Upper lobe of left lung (tissue), 6 donors: Measurements from ENCODE around the gene MED1. TPM values are rescaled to one million over a fixed set of nuclear protein-coding genes. Genes with fewer than 3 reads are reported as not detected.
"Not testable (repeated sequence)": the region's sequence is repeated elsewhere in the genome, so short reads cannot be mapped to it uniquely, and the experiment has no call there.

Experiments
- ATAC-seq, 2 donors: fragments of 200-7000 bp; cut with Tn5 transposase; one replicate each; pipeline ENCODE4 v1.9.1; 2022; ENCODE audit warnings: mild to moderate bottlenecking in 2 of 2, moderate library complexity in 2 of 2; ENCODE audit not compliant: low FRiP score in 2 of 2
- DNase-seq, 2 donors: peaks; one replicate each; pipeline ENCODE4 v3.0.0-alpha.2; 2019 to 2020
- H3K27ac ChIP-seq, 4 donors: fragments of 200-600 bp; sonication (generic); one replicate each; pipeline ENCODE4 v1.5.1; 2016 to 2019
- H3K27me3 ChIP-seq, 4 donors: fragments of 200-600 bp; sonication (generic); one replicate each; pipeline ENCODE4 v1.5.1; 2017 to 2019
- H3K36me3 ChIP-seq, 4 donors: fragments of 200-600 bp; sonication (generic); one replicate each; pipeline ENCODE4 v1.5.1; 2016 to 2019
- H3K4me1 ChIP-seq, 4 donors: fragments of 200-600 bp; sonication (generic); one replicate each; pipeline ENCODE4 v1.5.1; 2018 to 2019
- H3K4me3 ChIP-seq, 4 donors: fragments of 200-600 bp; sonication (generic); one replicate each; pipeline ENCODE4 v1.5.1; 2017 to 2019; ENCODE audit warnings: mild to moderate bottlenecking in 2 of 4, moderate library complexity in 1 of 4
- H3K9me3 ChIP-seq, 4 donors: fragments of 200-600 bp; sonication (generic); one replicate each; pipeline ENCODE4 v1.5.1; 2018 to 2019
- EP300 ChIP-seq, 4 donors: sonication (generic); formaldehyde crosslinking; IDR thresholded peaks; one replicate each; pipeline ENCODE4 v1.5.1; 2017; ENCODE audit warnings: antibody characterized with exemption in 4 of 4, control low read depth in 2 of 4
- POLR2A ChIP-seq, 4 donors: fragments of 450-650 bp; IDR thresholded peaks; one replicate each; pipeline ENCODE4 v1.5.1; 2016 to 2017; ENCODE audit warnings: antibody characterized with exemption in 4 of 4, mild to moderate bottlenecking in 2 of 4
- POLR2AphosphoS5 ChIP-seq, 2 donors: sonication (generic); formaldehyde crosslinking; IDR thresholded peaks; one replicate each; pipeline ENCODE4 v1.5.1; 2017; ENCODE audit warnings: antibody characterized with exemption in 2 of 2
- WGBS, 2 donors: methylation state at CpG; one replicate each; pipeline ENCODE4 v1.1.5; 2017 to 2018; 5-methylcytosine and 5-hydroxymethylcytosine counted together
- total RNA-seq, 6 donors: library from RNA; depleted of rRNA in 4 of 6; stranded (reverse); fragments of >200 nt in 4 of 6; gene quantifications; one replicate each; pipeline versions ENCODE4 v1.1.0 to v1.2.1, GENCODE V29; 2016 to 2021
- TF ChIP-seq, protein P1 (sequence below), 6 experiments: fragments of 450-650 bp in 4 of 6; fragments of 200-600 bp in 2 of 6; sonication (generic) in 2 of 6; IDR thresholded peaks; one replicate each; pipeline ENCODE4 v1.5.1; 2016 to 2019; ENCODE audit warnings: antibody characterized with exemption in 6 of 6
- donor health status: DM: no; HTN: no; CAD: no; lungs with moderate emphysema.
- donor health status: DM: no; HTN: yes; CAD: no; lungs with severe emphysema.

Gene MED1
- total RNA-seq, 6 donors from 2014 or later, result 12.8 to 33.1 (median 24.6) TPM

DNA sequence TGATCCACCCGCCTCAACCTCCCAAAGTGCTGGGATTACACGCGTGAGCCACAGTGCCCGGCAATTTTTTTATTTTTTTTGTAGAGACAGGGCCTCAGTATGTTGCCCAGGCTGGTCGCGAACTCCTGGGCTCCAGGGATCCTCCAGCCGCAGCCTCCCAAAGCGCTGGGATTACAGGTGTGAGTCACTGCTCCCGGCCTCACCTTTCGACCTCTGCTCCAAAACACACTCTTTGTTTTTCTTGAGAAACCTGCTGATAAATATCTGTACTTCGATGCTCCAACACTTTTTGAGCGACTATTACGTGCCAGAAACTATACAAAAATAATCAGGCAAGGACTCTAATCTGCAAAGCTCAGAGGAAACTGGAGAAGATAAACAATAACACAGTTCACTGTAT, 1.0 kb downstream of the MED1 start:
- 85 to 92% methylated on average over 13 of the region's 13 CpGs for WGBS, 2 donors
- H3K4me1 ChIP-seq, result peaks cover 7 to 17% (median 11%) of the 10 kb centered on the region in 4 donors
- ATAC-seq, result no peak
- H3K4me3 ChIP-seq, result peak overlapping the region in 3 of 4 donors; percentile 76 to 84 (median 77)
- H3K27me3 ChIP-seq, result no peaks in the 10 kb centered on the region
- peaks cover 0 to 30% (median 20%) of the 10 kb centered on the region in 4 donors for H3K36me3 ChIP-seq
- DNase-seq, result no peak
- no peaks in the 10 kb centered on the region for H3K9me3 ChIP-seq
- TF ChIP-seq EP300 (IDR thresholded peaks at IDR 0.05) (no peak), POLR2AphosphoS5 (IDR thresholded peaks at IDR 0.05) (no peak), POLR2A (IDR thresholded peaks at IDR 0.05) (no peak)
- TF ChIP-seq, protein P1, sequence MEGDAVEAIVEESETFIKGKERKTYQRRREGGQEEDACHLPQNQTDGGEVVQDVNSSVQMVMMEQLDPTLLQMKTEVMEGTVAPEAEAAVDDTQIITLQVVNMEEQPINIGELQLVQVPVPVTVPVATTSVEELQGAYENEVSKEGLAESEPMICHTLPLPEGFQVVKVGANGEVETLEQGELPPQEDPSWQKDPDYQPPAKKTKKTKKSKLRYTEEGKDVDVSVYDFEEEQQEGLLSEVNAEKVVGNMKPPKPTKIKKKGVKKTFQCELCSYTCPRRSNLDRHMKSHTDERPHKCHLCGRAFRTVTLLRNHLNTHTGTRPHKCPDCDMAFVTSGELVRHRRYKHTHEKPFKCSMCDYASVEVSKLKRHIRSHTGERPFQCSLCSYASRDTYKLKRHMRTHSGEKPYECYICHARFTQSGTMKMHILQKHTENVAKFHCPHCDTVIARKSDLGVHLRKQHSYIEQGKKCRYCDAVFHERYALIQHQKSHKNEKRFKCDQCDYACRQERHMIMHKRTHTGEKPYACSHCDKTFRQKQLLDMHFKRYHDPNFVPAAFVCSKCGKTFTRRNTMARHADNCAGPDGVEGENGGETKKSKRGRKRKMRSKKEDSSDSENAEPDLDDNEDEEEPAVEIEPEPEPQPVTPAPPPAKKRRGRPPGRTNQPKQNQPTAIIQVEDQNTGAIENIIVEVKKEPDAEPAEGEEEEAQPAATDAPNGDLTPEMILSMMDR (IDR thresholded peaks at IDR 0.05), result no peak
- H3K27ac ChIP-seq, result peak overlapping the region in 1 of 4 donors; percentile 76

DNA sequence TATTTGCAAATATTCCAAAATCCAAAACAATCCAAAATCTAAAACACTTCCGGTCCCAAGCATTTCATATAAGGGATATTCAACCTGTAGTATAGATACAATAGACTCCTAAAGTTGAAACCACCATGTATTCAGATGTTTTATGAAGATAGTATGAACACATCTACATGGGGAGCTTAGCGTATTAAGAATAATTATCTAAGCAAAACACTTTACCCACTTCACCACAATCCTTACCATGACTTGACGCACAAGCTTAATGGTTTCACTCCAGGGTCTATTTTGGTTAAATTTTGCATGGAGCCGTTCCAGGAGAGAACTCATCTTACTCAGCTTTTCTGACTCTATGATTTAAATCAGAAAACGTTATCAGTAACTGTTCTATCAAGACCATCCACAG, 3.5 kb downstream of the MED1 start:
- no peak overlapping the region for H3K4me3 ChIP-seq
- DNase-seq, result no peak
- H3K36me3 ChIP-seq, result peaks cover 0 to 51% (median 34%) of the 10 kb centered on the region in 4 donors
- no peaks in the 10 kb centered on the region for H3K9me3 ChIP-seq
- H3K27ac ChIP-seq, result no peak overlapping the region
- no peaks in the 10 kb centered on the region for H3K27me3 ChIP-seq
- TF ChIP-seq EP300 (IDR thresholded peaks at IDR 0.05) (no peak), POLR2AphosphoS5 (IDR thresholded peaks at IDR 0.05) (no peak)
- TF ChIP-seq, protein P1 (IDR thresholded peaks at IDR 0.05), result no peak
- peaks cover 7 to 17% (median 11%) of the 10 kb centered on the region in 4 donors for H3K4me1 ChIP-seq
- no peak for ATAC-seq
- WGBS, 2 donors, result 86 to 94% methylated on average over 5 of the region's 5 CpGs

DNA sequence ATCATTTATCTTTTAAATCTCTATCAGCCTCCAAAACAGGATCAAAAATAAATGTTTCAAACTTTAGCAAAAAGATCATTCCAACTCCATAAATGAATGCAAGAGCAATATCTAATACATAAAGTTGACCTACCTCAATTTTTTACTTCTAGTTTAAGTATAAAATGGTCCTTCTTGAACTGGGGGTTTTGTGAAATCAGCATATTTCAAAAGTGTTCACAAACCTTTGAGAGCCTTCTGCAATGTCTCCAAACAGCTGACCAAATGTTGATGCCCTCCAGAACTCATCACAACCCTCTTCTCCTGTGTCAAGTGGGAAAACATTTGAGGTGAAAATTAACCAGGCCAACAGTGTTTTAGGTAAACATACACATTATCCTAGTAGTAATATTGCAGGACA, 7.7 kb downstream of the MED1 start:
- no peak for TF ChIP-seq POLR2A (IDR thresholded peaks at IDR 0.05)
- TF ChIP-seq, protein P1 (IDR thresholded peaks at IDR 0.05), result no peak
- no peak for TF ChIP-seq POLR2AphosphoS5 (IDR thresholded peaks at IDR 0.05)
- no peak for TF ChIP-seq EP300 (IDR thresholded peaks at IDR 0.05)
- no peak for ATAC-seq
- Histone ChIP-seq H3K36me3 (peaks cover 11 to 94% (median 70%) of the 10 kb centered on the region in 4 donors), H3K9me3 (no peaks in the 10 kb centered on the region), H3K4me3 (no peak overlapping the region), H3K27ac (no peak overlapping the region), H3K4me1 (no peaks in the 10 kb centered on the region), H3K27me3 (no peaks in the 10 kb centered on the region)
- no peak for DNase-seq

DNA sequence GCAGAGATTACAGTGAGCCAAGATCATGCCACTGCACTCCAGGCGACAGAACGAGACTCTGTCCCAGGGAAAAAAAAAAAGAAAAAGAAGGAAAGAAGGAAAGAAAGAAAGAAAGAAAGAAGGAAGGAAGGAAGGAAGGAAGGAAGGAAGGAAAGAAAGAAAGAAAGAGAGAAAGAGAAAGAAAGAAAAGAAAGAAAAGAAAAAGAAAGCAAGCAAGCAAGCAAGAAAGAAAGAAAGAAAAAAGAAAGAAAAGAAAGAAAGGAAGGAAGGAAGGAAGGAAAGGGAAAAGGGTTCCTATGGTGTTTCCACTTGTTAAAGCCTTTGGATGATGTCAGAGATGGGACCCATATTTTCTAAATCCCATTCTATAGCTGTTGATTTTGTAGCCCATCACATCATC, 11.2 kb downstream of the MED1 start:
- H3K27ac ChIP-seq, DNase-seq, H3K27me3 ChIP-seq, ATAC-seq, H3K4me3 ChIP-seq, H3K9me3 ChIP-seq, H3K4me1 ChIP-seq: not testable (repeated sequence)
- peaks cover 24 to 98% (median 70%) of the 10 kb centered on the region in 4 donors for H3K36me3 ChIP-seq
- WGBS, 2 donors, result 97 to 100% methylated on average over 2 of the region's 2 CpGs

DNA sequence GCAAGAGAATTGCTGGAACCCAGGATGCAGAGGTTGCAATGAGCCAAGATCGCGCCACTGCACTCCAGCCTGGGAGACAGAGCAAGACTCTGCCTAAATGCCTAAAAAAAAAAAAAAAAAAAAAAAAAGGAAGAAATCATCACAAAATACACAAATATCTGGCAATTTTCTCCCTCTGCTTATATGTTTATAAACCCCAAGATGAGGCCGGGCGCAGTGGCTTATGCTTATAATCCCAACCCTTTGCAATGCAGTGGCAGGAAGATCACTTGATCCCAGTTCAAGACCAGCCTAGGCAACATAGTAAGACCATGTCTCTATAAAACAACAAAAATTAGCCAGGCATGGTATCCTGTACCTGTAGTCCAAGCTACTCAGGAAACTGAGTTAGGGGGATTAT, 21.5 kb downstream of the MED1 start:
- Histone ChIP-seq H3K4me3 (no peak overlapping the region), H3K27me3 (no peaks in the 10 kb centered on the region), H3K36me3 (peaks cover 35 to 100% (median 87%) of the 10 kb centered on the region in 4 donors), H3K9me3 (no peaks in the 10 kb centered on the region), H3K27ac (no peak overlapping the region), H3K4me1 (no peaks in the 10 kb centered on the region)
- TF ChIP-seq POLR2AphosphoS5 (IDR thresholded peaks at IDR 0.05) (no peak), POLR2A (IDR thresholded peaks at IDR 0.05) (no peak), EP300 (IDR thresholded peaks at IDR 0.05) (no peak)
- TF ChIP-seq, protein P1 (IDR thresholded peaks at IDR 0.05), result no peak
- WGBS, 2 donors, result 97% methylated on average over 4 of the region's 4 CpGs
- DNase-seq (no peak), ATAC-seq (no peak)
